ENCODE results near the gene ZBTB20.

Gene ZBTB20

GRCh38 chr3:114928989-114929640 lies 218.0 kb downstream of the ZBTB20 start:
- no peak for DNase-seq (ENCODE audit: low read depth)

- no peak for DNase-seq (ENCODE audit: low read depth)
These were observed 242.5 kb downstream of the ZBTB20 start for GRCh38 chr3:114904633-114905032.

GRCh38 chr3:114903213-114903612 lies 243.9 kb downstream of the ZBTB20 start:
- no peak for DNase-seq (ENCODE audit: low read depth)

- DNase-seq (ENCODE audit: low read depth): no peak
These were observed 244.4 kb downstream of the ZBTB20 start for GRCh38 chr3:114902691-114903101.

- DNase-seq (ENCODE audit: low read depth): no peak
These were observed 246.2 kb downstream of the ZBTB20 start for GRCh38 chr3:114900908-114901307.

GRCh38 chr3:114899186-114899931 lies 247.7 kb downstream of the ZBTB20 start:
- no peak for DNase-seq (ENCODE audit: low read depth)

- no peak for DNase-seq (ENCODE audit: low read depth)
These were observed 250.1 kb downstream of the ZBTB20 start for GRCh38 chr3:114896978-114897377.

GRCh38 chr3:114893361-114893760 lies 253.7 kb downstream of the ZBTB20 start:
- DNase-seq (ENCODE audit: low read depth): no peak

GRCh38 chr3:114892880-114893279 lies 254.2 kb downstream of the ZBTB20 start:
- no peak for DNase-seq (ENCODE audit: low read depth)

- DNase-seq (ENCODE audit: low read depth): no peak
These were observed 254.8 kb downstream of the ZBTB20 start for GRCh38 chr3:114892131-114892879.

GRCh38 chr3:114887806-114888205 lies 259.3 kb downstream of the ZBTB20 start:
- no peak for DNase-seq (ENCODE audit: low read depth)

GRCh38 chr3:114886905-114887304 lies 260.2 kb downstream of the ZBTB20 start:
- no peak for DNase-seq (ENCODE audit: low read depth)

- DNase-seq (ENCODE audit: low read depth): no peak
These were observed 262.7 kb downstream of the ZBTB20 start for GRCh38 chr3:114884213-114884923.

GRCh38 chr3:114880078-114880477 lies 267.0 kb downstream of the ZBTB20 start:
- DNase-seq (ENCODE audit: low read depth): no peak

- DNase-seq (ENCODE audit: low read depth): no peak
These were observed 267.7 kb downstream of the ZBTB20 start for GRCh38 chr3:114879059-114880031.

- DNase-seq (ENCODE audit: low read depth): no peak
These were observed 268.8 kb downstream of the ZBTB20 start for GRCh38 chr3:114878114-114878839.

- DNase-seq (ENCODE audit: low read depth): no peak
These were observed 269.5 kb downstream of the ZBTB20 start for GRCh38 chr3:114877378-114878113.

GRCh38 chr3:114874522-114874971 lies 272.5 kb downstream of the ZBTB20 start:
- DNase-seq (ENCODE audit: low read depth): no peak

- DNase-seq (ENCODE audit: low read depth): no peak
These were observed 273.5 kb downstream of the ZBTB20 start for GRCh38 chr3:114873591-114873990.

- no peak for DNase-seq (ENCODE audit: low read depth)
These were observed 274.5 kb downstream of the ZBTB20 start for GRCh38 chr3:114872588-114872987.
